RWPE2 (cell line): ENCODE measurements around the gene RIMS4.

Source experiments
- ATAC-seq: fragments of 200-7000 bp; cut with Tn5 transposase; 3 replicates; pipeline ENCODE4 v1.9.1; 2021; ENCODE audit warnings: low read depth
- DNase-seq: peaks from one replicate; pipeline ENCODE4 v3.0.0-alpha.2; 2020; ENCODE audit warnings: low spot score
- H3K27ac ChIP-seq: fragments of 450-650 bp; 2 replicates; pipeline ENCODE4 v1.5.1; 2017; ENCODE audit warnings: mild to moderate bottlenecking; ENCODE audit not compliant: poor library complexity, severe bottlenecking
- H3K27me3 ChIP-seq: fragments of 250-450 bp; sonication (Bioruptor Pico); 2 replicates; pipeline ENCODE4 v1.5.1; 2021; ENCODE audit warnings: mild to moderate bottlenecking, moderate library complexity; ENCODE audit not compliant: insufficient read depth, poor library complexity, severe bottlenecking
- H3K36me3 ChIP-seq: fragments of 250-450 bp; sonication (Bioruptor Pico); 2 replicates; pipeline ENCODE4 v1.5.1; 2020; ENCODE audit warnings: low read depth, mild to moderate bottlenecking, moderate library complexity
- H3K4me1 ChIP-seq: fragments of 250-450 bp; sonication (Bioruptor Pico); 2 replicates; pipeline ENCODE4 v1.5.1; 2021; ENCODE audit warnings: mild to moderate bottlenecking, moderate library complexity; ENCODE audit not compliant: insufficient read depth, poor library complexity, severe bottlenecking
- H3K4me3 ChIP-seq: fragments of 250-450 bp; sonication (Bioruptor Pico); 2 replicates; pipeline ENCODE4 v1.5.1; 2021; ENCODE audit warnings: mild to moderate bottlenecking, moderate library complexity; ENCODE audit not compliant: severe bottlenecking
- H3K9me3 ChIP-seq: fragments of 250-450 bp; sonication (Bioruptor Pico); 2 replicates; pipeline ENCODE4 v1.5.1; 2021; ENCODE audit warnings: mild to moderate bottlenecking, moderate library complexity; ENCODE audit not compliant: severe bottlenecking
- CTCF ChIP-seq: fragments of 450-650 bp; IDR thresholded peaks from one replicate; pipeline ENCODE4 v1.5.1; 2017; ENCODE audit warnings: mild to moderate bottlenecking, moderate library complexity; ENCODE audit not compliant: poor library complexity, severe bottlenecking

Gene RIMS4

GRCh38 chr20:44843876-44844275 lies 33.5 kb upstream of the RIMS4 start:
- H3K9me3 ChIP-seq = no peaks in the 10 kb centered on the region
- H3K4me3 ChIP-seq = no peak overlapping the region
- no peak for DNase-seq
- TF ChIP-seq CTCF = no peak
- H3K27me3 ChIP-seq = no peaks in the 10 kb centered on the region
- no peak overlapping the region for H3K27ac ChIP-seq
- H3K4me1 ChIP-seq = no peaks in the 10 kb centered on the region
- ATAC-seq = no peak
- no peaks in the 10 kb centered on the region for H3K36me3 ChIP-seq

- TF ChIP-seq CTCF = no peak
- H3K4me1 ChIP-seq = no peaks in the 10 kb centered on the region
- no peak overlapping the region for H3K4me3 ChIP-seq
- ATAC-seq = no peak
- H3K27ac ChIP-seq = no peak overlapping the region
- H3K36me3 ChIP-seq = no peaks in the 10 kb centered on the region
- H3K27me3 ChIP-seq = no peaks in the 10 kb centered on the region
- no peak for DNase-seq
- H3K9me3 ChIP-seq = no peaks in the 10 kb centered on the region
Measured at GRCh38 chr20:44841955-44842354, 31.6 kb upstream of the RIMS4 start.

GRCh38 chr20:44840826-44841225 lies 30.5 kb upstream of the RIMS4 start:
- Histone ChIP-seq H3K36me3 (no peaks in the 10 kb centered on the region), H3K27me3 (no peaks in the 10 kb centered on the region), H3K4me1 (no peaks in the 10 kb centered on the region), H3K9me3 (no peaks in the 10 kb centered on the region), H3K27ac (no peak overlapping the region), H3K4me3 (no peak overlapping the region)
- DNase-seq = no peak
- no peak for ATAC-seq
- no peak for TF ChIP-seq CTCF

GRCh38 chr20:44839481-44839880 lies 29.1 kb upstream of the RIMS4 start:
- no peaks in the 10 kb centered on the region for H3K4me1 ChIP-seq
- no peaks in the 10 kb centered on the region for H3K9me3 ChIP-seq
- DNase-seq (no peak), ATAC-seq (no peak)
- no peak overlapping the region for H3K27ac ChIP-seq
- no peak for TF ChIP-seq CTCF
- no peaks in the 10 kb centered on the region for H3K27me3 ChIP-seq
- H3K36me3 ChIP-seq = no peaks in the 10 kb centered on the region
- H3K4me3 ChIP-seq = no peak overlapping the region

- ATAC-seq = no peak
Measured at GRCh38 chr20:44838521-44838920, 28.2 kb upstream of the RIMS4 start.

More at GRCh38 chr20:44838521-44838920, 28.2 kb upstream of the RIMS4 start:
- Histone ChIP-seq H3K27ac (no peak overlapping the region), H3K9me3 (no peaks in the 10 kb centered on the region), H3K36me3 (no peaks in the 10 kb centered on the region), H3K4me3 (no peak overlapping the region), H3K4me1 (no peaks in the 10 kb centered on the region), H3K27me3 (no peaks in the 10 kb centered on the region)
- TF ChIP-seq CTCF = no peak
- no peak for DNase-seq
